Right lobe of liver (tissue), 4 donors: ENCODE measurements around the gene RPRD1B.

Source experiments
- CTCF ChIP-seq, 4 donors: fragments of 200-600 bp in 3 of 4; fragments of 450-650 bp in 1 of 4; IDR thresholded peaks; one replicate each; pipeline versions ENCODE4 v1.5.1 to v1.8.0; 2016 to 2022; ENCODE audit warnings: antibody characterized with exemption in 4 of 4, mild to moderate bottlenecking in 2 of 4
- POLR2A ChIP-seq: fragments of 450-650 bp; IDR thresholded peaks from one replicate; pipeline ENCODE4 v1.6.1; 2017; ENCODE audit warnings: antibody characterized with exemption, mild to moderate bottlenecking
- donor health status: DM: no; HTN: no; CAD: no.
- donor health status: DM: no; HTN: no; CAD: no.
- donor health status: DM: no; HTN: yes; CAD: no.

GRCh38 chr20:38001173-38001875, 32.2 kb upstream of the RPRD1B start:
- TF ChIP-seq CTCF (IDR thresholded peaks at IDR 0.05), result no peak
- TF ChIP-seq POLR2A, result no peak
